PC-9 (cell line): ENCODE results near the gene CELSR3.

ENCODE experiments used
- CTCF ChIP-seq: fragments of 200-600 bp; sonication (generic); conservative IDR thresholded peaks from 2 replicates; pipeline ENCODE4 v1.6.1; 2017; ENCODE audit warnings: mixed run types, antibody characterized with exemption, mild to moderate bottlenecking, moderate library complexity
- EZH2 ChIP-seq: fragments of 200-600 bp; sonication (generic); IDR thresholded peaks from 2 replicates; pipeline ENCODE4 v1.8.0; 2017; ENCODE audit warnings: antibody characterized with exemption, low read depth

- TF ChIP-seq CTCF, result no peak
- TF ChIP-seq EZH2, result no peak
Observed at GRCh38 chr3:48696156-48696555, 33.5 kb upstream of the CELSR3 start.
